HEK293 (cell line): ENCODE measurements around the gene MKLN1.

Experiments
- CTCF ChIA-PET: fragments of 350-600 bp; formaldehyde crosslinking; extraction: SDS; loops from one replicate; lab custom pipeline; 2021; ENCODE audit warnings: antibody characterized with exemption; lab: Yijun Ruan, JAX
- POLR2A ChIA-PET: fragments of 300-600 bp; formaldehyde crosslinking; extraction: SDS; loops from one replicate; lab custom pipeline; 2020; ENCODE audit warnings: antibody characterized with exemption, inconsistent platforms; lab: Yijun Ruan, JAX
- H3K27ac ChIP-seq: fragments of 200-500 bp; sonication (Bioruptor generic); 2 replicates; pipeline ENCODE4 v1.5.1; 2014; ENCODE audit warnings: low read depth, low read length, control low read depth, inconsistent platforms; ENCODE audit errors: extremely low read depth
- H3K36me3 ChIP-seq, 2 experiments: fragments of 200-500 bp in 1 of 2; sonication (Bioruptor generic) in 1 of 2; 1 replicate in 1 of 2; 2 replicates in 1 of 2; pipeline ENCODE4 v1.5.1; 2014 to 2017; ENCODE audit warnings: inconsistent platforms in 2 of 2, low read length in 2 of 2; ENCODE audit not compliant: control insufficient read depth in 2 of 2, insufficient read depth in 1 of 2
- H3K4me1 ChIP-seq: fragments of 200-500 bp; sonication (Bioruptor generic); 2 replicates; pipeline ENCODE4 v1.5.1; 2014; ENCODE audit warnings: mild to moderate bottlenecking, low read length, inconsistent platforms; ENCODE audit not compliant: control insufficient read depth, insufficient read depth
- H3K4me3 ChIP-seq: 2 replicates; pipeline ENCODE4 v1.5.1; 2011; ENCODE audit warnings: low read depth, mild to moderate bottlenecking, control low read depth, low read length, moderate library complexity
- H3K9me3 ChIP-seq: fragments of 200-500 bp; sonication (Bioruptor generic); 2 replicates; pipeline ENCODE4 v1.5.1; 2014; ENCODE audit warnings: low read depth, low read length, inconsistent platforms; ENCODE audit not compliant: control insufficient read depth, insufficient read depth
- GLIS2 ChIP-seq: fragments of 450-650 bp; formaldehyde crosslinking; IDR thresholded peaks from 2 replicates; pipeline ENCODE4 v1.5.1; 2016; ENCODE audit warnings: missing biosample characterization, missing genetic modification characterization
- PRDM10 ChIP-seq: fragments of 450-650 bp; formaldehyde crosslinking; IDR thresholded peaks from 2 replicates; pipeline ENCODE4 v1.5.1; 2016; ENCODE audit warnings: missing biosample characterization, missing genetic modification characterization
- SETDB1 ChIP-seq: IDR thresholded peaks from one replicate; pipeline ENCODE4 v1.6.1; 2017; ENCODE audit warnings: mild to moderate bottlenecking, low read length, moderate library complexity, mixed read lengths; ENCODE audit not compliant: insufficient read length
- TCF7L2 ChIP-seq: IDR thresholded peaks from 2 replicates; pipeline ENCODE4 v1.6.1; 2011; ENCODE audit warnings: low read depth, mild to moderate bottlenecking, inconsistent platforms, low read length, moderate library complexity, borderline replicate concordance
- ZBTB1 ChIP-seq: fragments of 450-650 bp; formaldehyde crosslinking; IDR thresholded peaks from 2 replicates; pipeline ENCODE4 v1.5.1; 2016; ENCODE audit warnings: missing biosample characterization, missing genetic modification characterization
- ZIC2 ChIP-seq: fragments of 450-650 bp; formaldehyde crosslinking; IDR thresholded peaks from 2 replicates; pipeline ENCODE4 v1.5.1; 2016; ENCODE audit warnings: missing biosample characterization, missing genetic modification characterization
- ZNF10 ChIP-seq: fragments of 450-650 bp; formaldehyde crosslinking; IDR thresholded peaks from 2 replicates; pipeline ENCODE4 v1.5.1; 2017; ENCODE audit warnings: missing biosample characterization, missing genetic modification characterization
- ZNF140 ChIP-seq: fragments of 450-650 bp; formaldehyde crosslinking; IDR thresholded peaks from 2 replicates; pipeline ENCODE4 v1.5.1; 2016; ENCODE audit warnings: missing biosample characterization, missing genetic modification characterization
- ZNF148 ChIP-seq: fragments of 450-650 bp; formaldehyde crosslinking; IDR thresholded peaks from 2 replicates; pipeline ENCODE4 v1.5.0; 2017; ENCODE audit warnings: missing biosample characterization, missing genetic modification characterization, borderline replicate concordance
- ZNF16 ChIP-seq: fragments of 450-650 bp; formaldehyde crosslinking; IDR thresholded peaks from 2 replicates; pipeline ENCODE4 v1.5.1; 2016; ENCODE audit warnings: low read depth, missing biosample characterization, missing genetic modification characterization
- ZNF174 ChIP-seq: fragments of 450-650 bp; formaldehyde crosslinking; IDR thresholded peaks from 2 replicates; pipeline ENCODE4 v1.5.0; 2017; ENCODE audit warnings: missing biosample characterization, mild to moderate bottlenecking, missing genetic modification characterization
- ZNF280C ChIP-seq: fragments of 450-650 bp; formaldehyde crosslinking; IDR thresholded peaks from 2 replicates; pipeline ENCODE4 v1.5.1; 2016; ENCODE audit warnings: missing biosample characterization, missing genetic modification characterization
- ZNF324 ChIP-seq: fragments of 450-650 bp; formaldehyde crosslinking; IDR thresholded peaks from 2 replicates; pipeline ENCODE4 v1.5.1; 2016; ENCODE audit warnings: missing biosample characterization, missing genetic modification characterization
- ZNF366 ChIP-seq: fragments of 450-650 bp; formaldehyde crosslinking; conservative IDR thresholded peaks from 2 replicates; pipeline ENCODE4 v1.5.1; 2016; ENCODE audit warnings: missing biosample characterization, missing genetic modification characterization
- ZNF449 ChIP-seq: fragments of 450-650 bp; formaldehyde crosslinking; IDR thresholded peaks from 2 replicates; pipeline ENCODE4 v1.5.1; 2017; ENCODE audit warnings: missing biosample characterization, mild to moderate bottlenecking, missing genetic modification characterization, moderate library complexity
- ZNF501 ChIP-seq: fragments of 450-650 bp; formaldehyde crosslinking; IDR thresholded peaks from 2 replicates; pipeline ENCODE4 v1.5.1; 2016; ENCODE audit warnings: missing biosample characterization, missing genetic modification characterization
- ZNF544 ChIP-seq: fragments of 450-650 bp; formaldehyde crosslinking; IDR thresholded peaks from 2 replicates; pipeline ENCODE4 v1.5.0; 2017; ENCODE audit warnings: missing biosample characterization, missing genetic modification characterization
- ZNF571 ChIP-seq: fragments of 450-650 bp; formaldehyde crosslinking; IDR thresholded peaks from 2 replicates; pipeline ENCODE4 v1.5.0; 2017; ENCODE audit warnings: missing biosample characterization, missing genetic modification characterization
- ZSCAN18 ChIP-seq: fragments of 450-650 bp; formaldehyde crosslinking; IDR thresholded peaks from 2 replicates; pipeline ENCODE4 v1.5.1; 2016; ENCODE audit warnings: missing biosample characterization, missing genetic modification characterization
- ZSCAN23 ChIP-seq: fragments of 450-650 bp; formaldehyde crosslinking; IDR thresholded peaks from 2 replicates; pipeline ENCODE4 v1.5.1; 2016; ENCODE audit warnings: missing biosample characterization, missing genetic modification characterization

The MKLN1 gene

GRCh38 chr7:131527456-131527855 is 199.8 kb downstream of the MKLN1 start:
- TF ChIP-seq ZNF501 (tag by site-specific recombination): no peak
- TF ChIP-seq SETDB1: no peak
- TF ChIP-seq TCF7L2: no peak
- no peak for TF ChIP-seq ZNF10 (tag by site-specific recombination)
- no peak for TF ChIP-seq ZNF449 (tag by site-specific recombination)
- no peak for TF ChIP-seq GLIS2 (tag by site-specific recombination)
- TF ChIP-seq ZNF148 (tag by site-specific recombination): no peak
- TF ChIP-seq ZNF571 (tag by site-specific recombination): no peak
- no peak for TF ChIP-seq PRDM10 (tag by site-specific recombination)
- TF ChIP-seq ZNF280C (tag by site-specific recombination): no peak
- TF ChIP-seq ZSCAN23 (tag by site-specific recombination): no peak
- TF ChIP-seq ZNF324 (tag by site-specific recombination): no peak
- TF ChIP-seq ZSCAN18: no peak
- no peak for TF ChIP-seq ZNF544
- no peak for TF ChIP-seq ZBTB1
- TF ChIP-seq ZNF16: no peak
- no peak for TF ChIP-seq ZNF174 (tag by site-specific recombination)
- no peak for TF ChIP-seq ZNF366 (tag by site-specific recombination)
- no peak for TF ChIP-seq ZNF140
- no peak for TF ChIP-seq ZIC2 (tag by site-specific recombination)
- Histone ChIP-seq H3K9me3 (no peaks in the 10 kb centered on the region), H3K4me1 (no peaks in the 10 kb centered on the region), H3K4me3 (no peak overlapping the region), H3K36me3 (no peaks in the 10 kb centered on the region), H3K27ac (no peak overlapping the region)
- ChIA-PET CTCF (interaction anchor here (0.6 to 1.5 kb wide), 3 partner anchors 18 to 1806 kb away, joined by 3 to 5 read pairs (median 4); no protein-coding TSS in a partner anchor), POLR2A (no interaction called here)
